Stimulated activated CD8-positive, alpha-beta memory T cell treated with anti-CD3 and anti-CD28 coated beads, Interleukin-2, amount 100 ng/mL, for 1 hour (primary cell): ENCODE data around the gene PXDC1.
"Not testable (repeated sequence)": the region's sequence is repeated elsewhere in the genome, so short reads cannot be mapped to it uniquely, and the experiment has no call there.

Source experiments
- DNase-seq, 2 donors: peaks; one replicate each; pipeline ENCODE4 v3.0.0-alpha.2; 2020; ENCODE audit warnings: low read depth in 2 of 2

Gene PXDC1

DNA sequence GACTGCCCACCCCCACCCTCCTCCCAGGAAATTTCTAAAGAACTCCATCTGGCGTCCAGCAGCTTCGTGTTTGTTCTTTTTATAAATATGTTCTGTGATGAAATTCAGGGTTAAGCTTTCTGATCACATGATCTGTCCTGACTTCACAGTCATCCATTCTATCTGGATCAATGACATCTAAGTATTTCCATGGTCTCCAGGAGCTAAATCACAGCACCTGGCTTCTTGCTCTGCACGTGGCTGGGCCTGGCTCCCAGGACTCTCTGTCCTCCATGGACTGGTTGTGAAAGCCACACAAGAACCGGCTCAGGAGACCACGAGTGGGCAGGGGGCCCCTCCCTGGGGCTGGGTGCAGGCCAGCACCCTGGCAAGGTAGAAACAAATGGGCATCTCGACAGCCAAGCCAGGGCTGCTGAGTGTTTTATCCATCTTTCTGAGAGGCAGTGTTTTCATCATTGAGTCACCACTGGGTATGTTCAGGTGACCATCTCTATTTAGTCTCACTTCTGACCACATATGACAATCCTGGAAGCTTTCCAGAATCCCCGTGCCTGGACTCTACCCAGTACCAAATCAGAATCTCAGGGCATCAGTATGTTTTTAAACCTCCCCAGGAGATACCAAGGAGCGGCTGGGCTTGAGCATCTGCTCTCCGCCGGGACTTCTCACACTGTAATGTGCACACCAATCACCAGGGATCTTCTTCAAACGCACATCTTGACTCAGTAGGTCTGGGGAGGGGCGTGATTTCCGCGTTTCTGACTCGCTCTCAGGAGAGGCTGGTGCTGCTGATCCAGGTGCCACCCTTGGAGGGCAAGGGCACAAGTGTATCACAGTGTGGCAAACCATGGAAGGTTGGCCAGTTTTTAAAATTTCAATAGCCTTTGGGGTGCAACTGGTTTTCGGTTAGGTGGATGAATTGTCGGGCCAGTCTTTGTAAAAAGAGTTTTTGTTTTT is 31.6 kb upstream of the PXDC1 start:
- DNase-seq: no peak

DNA sequence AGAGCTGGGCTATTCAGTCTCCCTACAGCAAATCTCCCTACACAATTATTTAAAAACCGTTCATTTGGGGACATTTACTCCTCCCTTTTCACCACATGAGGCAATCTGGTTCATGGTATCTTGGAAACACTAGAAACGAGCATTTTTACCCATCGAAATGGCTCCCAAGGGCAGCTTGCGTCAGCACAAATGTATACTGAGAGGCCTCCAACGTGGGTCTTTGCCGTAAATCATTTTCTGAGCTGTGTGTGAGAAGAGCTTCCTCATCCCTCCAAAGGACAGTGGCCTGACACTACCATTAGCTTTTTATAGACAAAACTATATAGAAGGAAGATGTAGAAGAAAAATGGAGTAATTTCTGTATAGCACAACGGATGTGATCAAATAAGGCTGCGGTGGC is 30.0 kb upstream of the PXDC1 start:
- DNase-seq: no peak

GRCh38 chr6:3779574-3779849 is 28.0 kb upstream of the PXDC1 start:
- DNase-seq: no peak

GRCh38 chr6:3778701-3779573 is 27.4 kb upstream of the PXDC1 start:
- DNase-seq: no peak

- DNase-seq: no peak
Measured at GRCh38 chr6:3777730-3778461, 26.4 kb upstream of the PXDC1 start.

DNA sequence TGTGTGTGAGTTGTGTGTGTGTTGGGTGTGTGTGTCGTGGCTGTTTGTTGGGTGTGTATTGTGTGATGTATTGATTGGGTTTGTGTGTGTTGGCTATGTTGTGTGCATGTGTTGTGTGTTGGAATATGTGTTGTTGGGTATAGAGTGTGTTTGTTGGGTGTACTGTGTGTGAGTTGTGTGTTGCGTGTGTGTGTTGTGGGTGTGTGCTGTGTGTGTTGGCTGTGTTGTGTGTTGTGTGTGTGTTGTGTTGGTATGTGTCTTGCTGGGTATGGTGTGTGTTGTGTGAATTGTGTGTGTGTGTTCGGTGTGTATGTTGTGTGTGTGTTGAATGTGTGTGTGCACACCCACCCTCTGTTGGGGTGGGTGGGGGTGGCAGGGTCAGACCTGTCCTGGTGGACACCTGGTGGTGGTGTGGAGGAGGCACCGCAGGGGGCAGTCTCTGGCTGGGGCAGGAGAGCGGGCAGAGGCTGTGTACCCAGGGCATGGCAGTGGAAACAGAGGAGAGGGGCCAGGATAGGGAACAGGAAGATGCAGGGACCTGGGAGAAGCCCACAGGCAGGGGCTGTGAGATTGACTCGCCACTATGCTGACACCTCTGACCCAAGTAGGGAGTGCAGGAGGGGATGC is 25.5 kb upstream of the PXDC1 start:
- DNase-seq: no peak

GRCh38 chr6:3775847-3776246 is 24.3 kb upstream of the PXDC1 start:
- no peak for DNase-seq

DNA sequence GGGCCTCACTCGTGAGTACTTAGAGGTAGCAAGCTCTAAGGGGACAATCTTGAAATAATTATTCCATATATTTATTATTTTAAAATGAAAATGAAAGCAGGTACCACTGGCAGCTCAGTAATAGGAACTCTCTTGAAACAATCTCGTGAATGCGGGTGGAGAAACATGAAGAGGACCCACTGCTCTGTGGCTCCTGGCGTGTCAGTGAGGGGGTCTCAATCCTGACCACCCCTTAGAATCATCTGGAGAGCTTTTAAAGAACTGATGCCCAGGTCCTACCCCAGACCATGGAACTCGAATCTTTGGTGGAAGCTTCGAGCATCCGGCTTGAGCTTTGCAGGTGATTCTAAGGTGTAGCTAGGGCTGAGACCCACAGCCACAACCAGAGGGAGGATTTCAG is 23.9 kb upstream of the PXDC1 start:
- DNase-seq: no peak

DNA sequence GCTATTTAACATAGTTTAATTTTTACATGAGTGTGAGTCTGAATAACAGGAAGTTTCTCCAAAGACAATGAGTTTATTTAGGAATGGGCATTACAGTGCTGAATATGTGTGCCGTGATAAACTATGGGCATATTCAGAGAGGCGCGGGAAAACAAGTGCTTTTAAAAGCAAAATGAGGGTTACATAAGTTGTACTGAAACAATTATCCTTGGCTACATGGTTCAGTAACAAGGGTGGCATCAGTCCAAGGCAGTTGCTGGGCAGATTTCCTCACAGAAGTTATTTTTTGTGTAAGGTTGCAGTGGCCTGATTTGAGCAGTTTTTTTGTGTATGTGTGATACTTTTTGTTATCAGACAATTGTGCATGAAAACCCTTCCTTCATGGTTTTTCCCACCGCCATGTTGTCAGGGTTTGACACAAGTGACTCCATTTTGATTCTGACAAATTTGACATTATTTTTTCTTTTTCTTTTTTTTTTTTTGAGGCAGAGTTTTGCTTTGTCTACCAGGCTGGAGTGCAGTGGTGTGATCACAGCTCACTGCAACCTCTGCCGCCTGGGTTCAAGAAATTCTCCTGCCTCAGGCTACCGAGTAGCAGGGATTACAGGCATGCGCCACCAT is 22.3 kb upstream of the PXDC1 start:
- DNase-seq: no peak

DNA sequence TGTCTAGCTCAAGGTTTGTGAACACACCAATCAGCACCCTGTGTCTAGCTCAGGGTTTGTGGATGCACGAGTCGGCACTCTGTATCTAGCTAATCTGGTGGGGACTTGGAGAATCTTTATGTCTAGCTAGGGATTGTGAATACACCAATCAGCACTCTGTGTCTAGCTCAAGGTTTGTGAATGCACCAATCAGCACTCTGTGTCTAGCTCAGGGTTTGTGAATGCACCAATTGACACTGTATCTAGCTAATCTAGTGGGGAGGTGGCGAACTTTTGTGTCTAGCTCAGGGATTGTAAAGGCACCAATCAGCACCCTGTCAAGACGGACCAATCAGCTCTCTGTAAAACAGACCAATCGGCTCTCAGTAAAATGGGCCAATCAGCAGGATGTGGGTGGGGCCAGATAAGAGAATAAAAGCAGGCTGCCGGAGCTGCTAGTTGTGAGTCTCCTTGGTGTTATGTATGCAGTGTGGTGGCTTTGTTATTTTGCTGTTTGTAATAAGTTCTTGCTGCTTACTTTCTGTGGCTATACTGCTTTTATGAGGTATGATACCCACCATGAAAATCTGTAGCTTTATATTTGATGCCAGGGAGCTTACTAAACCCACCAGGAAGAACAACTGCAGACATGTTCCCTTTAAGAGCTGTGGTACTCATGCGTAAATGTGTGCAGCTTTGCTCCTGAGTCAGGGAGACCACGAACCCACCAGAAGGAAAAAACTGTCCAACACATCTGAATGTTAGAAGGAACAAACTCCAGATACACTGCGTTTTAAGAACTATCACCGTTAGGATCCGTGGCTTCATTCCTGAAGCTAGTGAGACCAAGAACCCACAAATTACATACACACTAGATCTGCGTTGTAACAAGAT is 20.9 kb upstream of the PXDC1 start:
- not testable (repeated sequence) for DNase-seq

- no peak for DNase-seq
Measured at GRCh38 chr6:3771407-3772011, 20.0 kb upstream of the PXDC1 start.

DNA sequence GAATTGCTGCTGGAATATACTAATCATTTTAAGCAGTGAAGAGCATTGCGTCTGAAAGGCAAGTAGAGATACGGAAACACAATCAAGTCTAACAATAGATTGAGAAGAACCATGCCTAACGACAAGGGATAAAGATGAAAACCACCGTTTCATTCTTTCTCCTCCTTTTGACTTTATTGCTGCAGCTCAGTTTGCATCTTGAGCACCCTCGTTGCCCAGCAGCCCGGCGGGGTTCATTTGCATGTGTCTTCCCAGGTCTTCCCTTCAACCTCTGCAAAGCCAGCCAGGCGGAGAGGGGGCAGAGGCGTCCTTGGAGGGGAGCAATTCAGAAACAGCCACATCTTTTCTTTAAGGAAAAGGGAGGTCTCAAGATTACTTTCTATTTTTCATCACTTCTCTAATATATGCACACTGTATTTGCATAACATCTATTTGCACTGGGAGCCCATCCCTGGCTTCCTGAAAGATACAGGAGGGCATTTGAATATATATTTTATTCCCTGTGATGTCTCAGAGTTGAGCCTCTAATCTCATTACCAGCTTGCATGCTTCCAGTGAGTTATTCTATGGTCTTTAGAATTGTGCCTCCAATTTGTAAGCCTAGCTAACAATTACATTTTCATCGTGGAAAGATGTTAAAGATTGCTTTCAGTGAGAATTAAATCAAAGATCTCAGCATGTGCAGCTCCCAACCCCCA is 18.7 kb upstream of the PXDC1 start:
- DNase-seq: no peak

- DNase-seq: no peak
Measured at GRCh38 chr6:3769610-3770009, 18.1 kb upstream of the PXDC1 start.

DNA sequence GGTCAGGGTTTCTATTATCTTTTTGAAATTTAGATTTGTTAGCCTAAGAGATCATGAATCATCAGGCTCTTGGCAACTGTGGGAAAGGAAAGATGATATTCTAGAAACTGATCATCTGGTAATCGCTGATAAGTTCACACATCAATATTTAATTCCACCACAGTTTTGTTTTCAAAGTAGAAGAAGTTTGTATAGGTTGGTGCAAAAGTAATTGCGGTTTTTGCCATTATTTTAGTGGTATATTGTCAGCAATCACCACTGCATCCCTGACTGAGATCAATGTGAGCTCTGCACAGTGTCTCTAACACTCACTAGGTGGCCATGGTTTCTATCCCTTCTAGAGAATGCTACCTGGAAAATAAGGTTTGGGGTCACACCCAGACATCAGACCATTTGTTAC is 17.0 kb upstream of the PXDC1 start:
- no peak for DNase-seq

DNA sequence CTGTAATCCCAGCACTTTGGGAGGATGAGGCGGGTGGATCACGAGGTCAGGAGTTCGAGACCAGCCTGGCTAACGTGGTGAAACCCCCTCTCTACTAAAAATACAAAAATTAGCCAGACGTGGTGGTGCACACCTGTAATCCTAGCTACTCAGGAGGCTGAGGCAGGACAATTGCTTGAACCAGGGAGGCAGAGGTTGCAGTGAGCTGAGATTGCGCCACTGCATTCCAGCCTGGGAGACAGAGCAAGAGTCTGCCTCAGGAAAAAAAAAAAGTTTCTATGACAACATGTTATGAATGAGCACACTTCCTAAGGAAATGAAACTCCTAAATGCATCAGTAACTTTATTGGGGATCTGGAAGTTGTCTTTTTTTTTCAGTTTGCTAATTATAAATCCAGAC is 16.0 kb upstream of the PXDC1 start:
- not testable (repeated sequence) for DNase-seq

DNA sequence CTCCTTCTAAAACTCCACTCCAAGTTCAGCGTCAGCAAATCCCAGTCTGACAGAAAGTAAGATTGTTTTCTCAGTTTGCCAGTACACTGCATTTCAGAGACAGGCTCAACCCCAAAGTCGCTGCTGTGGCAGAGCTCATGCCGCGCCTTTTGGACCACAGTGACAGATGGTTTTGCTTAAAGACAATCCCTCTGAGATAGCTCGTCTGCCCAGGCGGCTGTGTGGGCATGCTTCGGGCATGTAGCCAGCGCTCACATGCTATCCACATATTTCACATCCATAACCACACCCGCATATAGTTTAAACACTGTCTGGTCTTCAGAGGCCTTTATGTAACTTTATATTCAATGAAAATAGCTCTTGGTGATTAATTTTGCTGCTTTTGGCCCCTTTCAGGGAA is 14.7 kb upstream of the PXDC1 start:
- DNase-seq: no peak

DNA sequence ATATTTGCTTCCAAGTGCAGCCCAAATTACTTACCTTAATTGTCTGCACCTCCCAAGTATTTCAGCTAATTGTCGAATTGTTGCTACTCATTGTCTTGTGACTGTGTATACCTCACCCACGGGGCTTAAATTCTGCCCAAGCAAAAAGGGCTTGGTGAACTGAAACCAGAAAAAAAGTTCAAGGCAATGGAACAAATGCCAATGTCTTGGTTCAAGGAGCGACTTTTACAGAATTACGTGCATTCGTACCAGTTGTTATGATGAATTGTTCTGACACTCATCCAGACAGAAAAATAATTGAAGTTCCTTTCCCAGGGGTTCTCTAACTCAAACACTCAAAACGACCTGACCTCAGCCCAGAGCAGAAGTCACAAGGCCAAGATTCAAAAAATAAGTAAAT is 13.9 kb upstream of the PXDC1 start:
- DNase-seq: no peak

DNA sequence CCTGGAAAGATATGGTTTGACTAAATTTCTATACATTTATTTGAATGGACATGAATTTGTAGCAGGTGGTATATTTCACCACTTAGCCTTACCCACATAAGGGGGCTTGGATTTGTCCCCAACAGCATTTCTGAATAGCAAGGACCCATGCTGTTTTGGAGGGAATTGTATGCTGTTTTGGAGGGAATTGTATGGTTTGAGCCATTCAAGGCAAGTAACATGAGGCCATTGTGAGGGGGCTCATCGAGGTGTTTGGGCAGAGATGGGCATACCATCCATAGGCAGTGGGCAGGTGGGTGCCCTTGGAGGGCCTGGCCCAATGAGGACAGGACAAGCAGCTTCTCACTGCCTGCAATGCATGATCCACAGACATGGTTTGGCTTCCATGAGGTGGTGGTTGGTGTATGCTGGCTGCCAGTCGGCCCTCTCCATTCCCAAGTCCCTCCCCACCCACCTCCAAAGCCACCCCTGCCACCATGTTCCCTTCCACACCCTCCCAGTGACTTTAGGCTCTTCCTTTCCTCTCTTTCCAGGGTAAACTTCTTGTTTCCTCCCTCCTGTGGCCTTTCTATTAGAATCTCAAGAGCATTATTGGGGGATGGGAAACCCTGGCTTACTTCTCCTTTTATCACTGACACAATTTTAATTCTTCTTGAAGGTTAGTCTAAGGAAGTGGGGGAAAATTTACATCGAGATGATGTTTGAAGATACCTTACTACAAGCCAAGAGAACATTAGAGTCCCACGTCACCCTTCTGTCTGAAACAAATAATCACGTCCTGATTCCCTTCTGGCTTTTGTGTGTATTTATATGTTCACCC is 13.2 kb upstream of the PXDC1 start:
- no peak for DNase-seq

- no peak for DNase-seq
Measured at GRCh38 chr6:3762852-3763251, 11.3 kb upstream of the PXDC1 start.
